ENCODE data around the gene DMD.
"Not testable (repeated sequence)": the region's sequence is repeated elsewhere in the genome, so short reads cannot be mapped to it uniquely, and the experiment has no call there.

- TF ChIP-seq POLR2A, CTCF (IDR thresholded peaks at IDR 0.05): not testable (repeated sequence)
These were observed 682.9 kb downstream of the DMD start for GRCh38 chrX:32528451-32528850.

All from ovary (tissue), 3 donors.